Measurements from ENCODE around the gene STOX2. TPM values are rescaled to one million over a fixed set of nuclear protein-coding genes. Genes with fewer than 3 reads are reported as not detected.

The STOX2 gene
- total and polyA plus RNA-seq, 2 of the 13 experiments (the other 11 are each of a cell fraction or from before 2014, with no cell fraction given): 0.01 to 0.15 TPM

GRCh38 chr4:184028561-184029374 is 123.7 kb downstream of the STOX2 start (continued):
- no peak for TF ChIP-seq MAFK (conservative IDR thresholded peaks at IDR 0.05 in 1 of 2, IDR thresholded peaks at IDR 0.05 in 1 of 2; ENCODE audit: low read length in 2 of 2)
- no peak for TF ChIP-seq ATF5 (CRISPR knock-in tag; IDR thresholded peaks at IDR 0.05; ENCODE audit: low read depth)
- TF ChIP-seq ZNF770 (CRISPR knock-in tag; IDR thresholded peaks at IDR 0.05): no peak
- no peak for TF ChIP-seq ZGPAT (CRISPR knock-in tag; IDR thresholded peaks at IDR 0.05)
- TF ChIP-seq REST (IDR thresholded peaks at IDR 0.05; ENCODE audit: borderline replicate concordance in 1 of 2, low read depth in 1 of 2, low read length in 2 of 2): no peak
